Prostate gland (tissue), 2 donors: ENCODE data around the gene PPP2R5C.

Experiments
- POLR2AphosphoS5 ChIP-seq: sonication (generic); formaldehyde crosslinking; IDR thresholded peaks from one replicate; pipeline ENCODE4 v1.6.1; 2017; ENCODE audit warnings: antibody characterized with exemption
- TF ChIP-seq, protein P1 (sequence below), 4 experiments: fragments of 200-600 bp in 2 of 4; fragments of 450-650 bp in 2 of 4; sonication (generic) in 2 of 4; IDR thresholded peaks; 1 replicate in 3 of 4; 2 replicates in 1 of 4; pipeline ENCODE4 v1.5.1; 2016 to 2019; ENCODE audit warnings: antibody characterized with exemption in 4 of 4, mild to moderate bottlenecking in 2 of 4, moderate library complexity in 2 of 4

DNA sequence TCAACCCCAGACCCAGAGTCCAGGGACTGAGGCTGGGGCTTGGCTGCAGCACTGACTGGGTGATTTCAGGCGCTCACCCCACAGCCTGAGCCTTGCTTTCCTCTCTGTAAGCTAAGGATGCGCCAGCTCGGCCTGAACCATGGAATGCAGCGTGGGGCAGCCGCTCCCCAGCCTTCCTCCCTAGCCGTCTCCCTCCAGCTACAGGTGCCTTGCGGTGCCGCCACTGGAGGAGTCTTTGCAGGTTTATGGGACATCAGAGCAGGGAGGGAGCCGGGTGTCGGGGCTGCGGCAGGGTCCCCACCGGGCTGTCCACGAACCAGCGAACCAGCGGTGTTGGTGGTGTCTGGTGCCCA, 19.4 kb downstream of the PPP2R5C start:
- TF ChIP-seq, protein P1, sequence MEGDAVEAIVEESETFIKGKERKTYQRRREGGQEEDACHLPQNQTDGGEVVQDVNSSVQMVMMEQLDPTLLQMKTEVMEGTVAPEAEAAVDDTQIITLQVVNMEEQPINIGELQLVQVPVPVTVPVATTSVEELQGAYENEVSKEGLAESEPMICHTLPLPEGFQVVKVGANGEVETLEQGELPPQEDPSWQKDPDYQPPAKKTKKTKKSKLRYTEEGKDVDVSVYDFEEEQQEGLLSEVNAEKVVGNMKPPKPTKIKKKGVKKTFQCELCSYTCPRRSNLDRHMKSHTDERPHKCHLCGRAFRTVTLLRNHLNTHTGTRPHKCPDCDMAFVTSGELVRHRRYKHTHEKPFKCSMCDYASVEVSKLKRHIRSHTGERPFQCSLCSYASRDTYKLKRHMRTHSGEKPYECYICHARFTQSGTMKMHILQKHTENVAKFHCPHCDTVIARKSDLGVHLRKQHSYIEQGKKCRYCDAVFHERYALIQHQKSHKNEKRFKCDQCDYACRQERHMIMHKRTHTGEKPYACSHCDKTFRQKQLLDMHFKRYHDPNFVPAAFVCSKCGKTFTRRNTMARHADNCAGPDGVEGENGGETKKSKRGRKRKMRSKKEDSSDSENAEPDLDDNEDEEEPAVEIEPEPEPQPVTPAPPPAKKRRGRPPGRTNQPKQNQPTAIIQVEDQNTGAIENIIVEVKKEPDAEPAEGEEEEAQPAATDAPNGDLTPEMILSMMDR (IDR thresholded peaks at IDR 0.05): no peak
- TF ChIP-seq POLR2AphosphoS5: no peak
